Measurements from ENCODE around the gene NAE1. TPM values are rescaled to one million over a fixed set of nuclear protein-coding genes. Genes with fewer than 3 reads are reported as not detected.

Gene NAE1
- total RNA-seq, 1 experiment from 2014 or later: 123 TPM

- ChIA-PET CTCF (interaction anchor here (0.6 to 3.7 kb wide), 2 partner anchors 12 to 21 kb away, joined by 5 to 29 read pairs; partner anchors contain the start of gene NAE1), POLR2A (no interaction called here), RAD21 (ENCODE audit: low non-redundant PET in 1 of 2, low total read pairs in 2 of 2, uncharacterized antibody in 2 of 2, unreplicated experiment in 2 of 2) (no interaction called here)
- Histone ChIP-seq H2AFZ (ENCODE audit: low read depth, low read length, poor library complexity, severe bottlenecking) (no peak overlapping the region), H3K36me3 (ENCODE audit: control insufficient read depth in 1 of 2, insufficient read depth in 2 of 2, low read length in 2 of 2) (no peaks in the 10 kb centered on the region), H3K9me2 (ENCODE audit: insufficient read depth) (no peaks in the 10 kb centered on the region), H3K79me2 (ENCODE audit: insufficient read depth, low read length) (no peaks in the 10 kb centered on the region), H3K4me2 (ENCODE audit: low read length) (peak overlapping the region; percentile 17; the same call in 1 of the 2 replicates), H3K4me3 (replicated peaks in 1 of 2; ENCODE audit: low read depth in 1 of 2, low read length in 2 of 2) (no peak overlapping the region), H3K27ac (ENCODE audit: low read depth, low read length) (no peak overlapping the region), H3K4me1 (ENCODE audit: control insufficient read depth in 1 of 2, insufficient read depth in 2 of 2, low read length in 2 of 2) (peaks cover 7 to 16% of the 10 kb centered on the region in 2 experiments; a peak in 3 of 4 replicates), H4K20me1 (ENCODE audit: insufficient read depth) (no peaks in the 10 kb centered on the region), H3K9me3 (ENCODE audit: control insufficient read depth in 1 of 2, insufficient read depth in 1 of 2, low read depth in 1 of 2, low read length in 2 of 2) (no peaks in the 10 kb centered on the region), H3K9ac (ENCODE audit: low read length) (no peak overlapping the region), H3K27me3 (ENCODE audit: insufficient read depth, low read length) (no peaks in the 10 kb centered on the region)
- intact Hi-C loops (cut with micrococcal nuclease): no loop called here
- ATAC-seq: no peak; the same call in none of the 2 replicates
- BruUV-seq (replicated peaks): no TSS peak
- no peak for DNase-seq (ENCODE audit: low read depth, low spot score)
- TF ChIP-seq EZH2 (IDR thresholded peaks at IDR 0.05) (no peak), MAX (IDR thresholded peaks at IDR 0.05) (peak; percentile 38; the same call in 1 of the 2 replicates)
Measured at GRCh38 chr16:66842765-66843164, 12.0 kb upstream of the NAE1 start.

DNA sequence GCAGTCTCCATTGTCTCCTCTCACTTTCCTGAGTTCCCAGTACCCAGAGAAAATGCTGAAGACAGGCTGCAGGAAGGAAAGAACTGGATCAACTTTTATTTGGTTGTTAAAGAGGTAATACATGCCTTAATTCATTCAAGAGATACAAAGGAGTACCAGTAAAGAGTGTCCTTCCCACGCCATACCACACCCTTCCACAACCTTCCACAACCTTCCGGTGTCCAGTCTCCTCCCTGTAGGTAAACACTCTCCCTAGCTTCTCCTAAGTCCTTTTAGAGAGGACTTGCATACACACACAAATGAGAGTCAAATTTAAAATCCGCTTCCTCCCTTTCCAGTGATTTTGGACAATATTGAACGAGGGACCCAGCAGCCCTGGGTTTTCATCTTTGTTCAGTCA is 10.6 kb upstream of the NAE1 start:
- CTCF ChIA-PET: interaction anchor here (3.7 kb wide), 1 partner anchor 11 kb away, joined by 29 read pairs; the partner anchor contains the start of gene NAE1
- no peak for DNase-seq (ENCODE audit: low read depth, low spot score)
- BruUV-seq (replicated peaks): no TSS peak

More for the DNA sequence above, 10.6 kb upstream of the NAE1 start:
- POLR2A ChIA-PET: no interaction called here
- H2AFZ ChIP-seq (ENCODE audit: low read depth, low read length, poor library complexity, severe bottlenecking): no peak overlapping the region
- no peaks in the 10 kb centered on the region for H4K20me1 ChIP-seq (ENCODE audit: insufficient read depth)
- H3K9ac ChIP-seq (ENCODE audit: low read length): no peak overlapping the region
- no peaks in the 10 kb centered on the region for H3K9me3 ChIP-seq (ENCODE audit: control insufficient read depth in 1 of 2, insufficient read depth in 1 of 2, low read depth in 1 of 2, low read length in 2 of 2)
- H3K79me2 ChIP-seq (ENCODE audit: insufficient read depth, low read length): no peaks in the 10 kb centered on the region
- TF ChIP-seq EGR1 (IDR thresholded peaks at IDR 0.05; ENCODE audit: low read depth) (no peak), YY1 (IDR thresholded peaks at IDR 0.05; ENCODE audit: extremely low read depth, insufficient replicate concordance, low read depth, low read length) (no peak), CTCF (IDR thresholded peaks at IDR 0.05 in 2 of 3, conservative IDR thresholded peaks at IDR 0.05 in 1 of 3; ENCODE audit: borderline replicate concordance in 1 of 3, insufficient read depth in 1 of 3, low read depth in 2 of 3, low read length in 2 of 3) (no peak), SP1 (IDR thresholded peaks at IDR 0.05; ENCODE audit: low read depth) (no peak), ATF3 (IDR thresholded peaks at IDR 0.05) (no peak), EZH2phosphoT487 (IDR thresholded peaks at IDR 0.05; ENCODE audit: borderline replicate concordance) (no peak), ZNF274 (IDR thresholded peaks at IDR 0.05; ENCODE audit: low read depth, low read length) (no peak), MAX (IDR thresholded peaks at IDR 0.05) (no peak), SRF (IDR thresholded peaks at IDR 0.05; ENCODE audit: low read depth) (no peak), CEBPB (IDR thresholded peaks at IDR 0.05; ENCODE audit: low read depth) (no peak), FOSL1 (IDR thresholded peaks at IDR 0.05; ENCODE audit: low read depth) (no peak), POLR2AphosphoS5 (IDR thresholded peaks at IDR 0.05; ENCODE audit: low read depth, low read length) (no peak), CBX3 (IDR thresholded peaks at IDR 0.05; ENCODE audit: low read depth) (no peak)
- TF ChIP-seq, protein P1, sequence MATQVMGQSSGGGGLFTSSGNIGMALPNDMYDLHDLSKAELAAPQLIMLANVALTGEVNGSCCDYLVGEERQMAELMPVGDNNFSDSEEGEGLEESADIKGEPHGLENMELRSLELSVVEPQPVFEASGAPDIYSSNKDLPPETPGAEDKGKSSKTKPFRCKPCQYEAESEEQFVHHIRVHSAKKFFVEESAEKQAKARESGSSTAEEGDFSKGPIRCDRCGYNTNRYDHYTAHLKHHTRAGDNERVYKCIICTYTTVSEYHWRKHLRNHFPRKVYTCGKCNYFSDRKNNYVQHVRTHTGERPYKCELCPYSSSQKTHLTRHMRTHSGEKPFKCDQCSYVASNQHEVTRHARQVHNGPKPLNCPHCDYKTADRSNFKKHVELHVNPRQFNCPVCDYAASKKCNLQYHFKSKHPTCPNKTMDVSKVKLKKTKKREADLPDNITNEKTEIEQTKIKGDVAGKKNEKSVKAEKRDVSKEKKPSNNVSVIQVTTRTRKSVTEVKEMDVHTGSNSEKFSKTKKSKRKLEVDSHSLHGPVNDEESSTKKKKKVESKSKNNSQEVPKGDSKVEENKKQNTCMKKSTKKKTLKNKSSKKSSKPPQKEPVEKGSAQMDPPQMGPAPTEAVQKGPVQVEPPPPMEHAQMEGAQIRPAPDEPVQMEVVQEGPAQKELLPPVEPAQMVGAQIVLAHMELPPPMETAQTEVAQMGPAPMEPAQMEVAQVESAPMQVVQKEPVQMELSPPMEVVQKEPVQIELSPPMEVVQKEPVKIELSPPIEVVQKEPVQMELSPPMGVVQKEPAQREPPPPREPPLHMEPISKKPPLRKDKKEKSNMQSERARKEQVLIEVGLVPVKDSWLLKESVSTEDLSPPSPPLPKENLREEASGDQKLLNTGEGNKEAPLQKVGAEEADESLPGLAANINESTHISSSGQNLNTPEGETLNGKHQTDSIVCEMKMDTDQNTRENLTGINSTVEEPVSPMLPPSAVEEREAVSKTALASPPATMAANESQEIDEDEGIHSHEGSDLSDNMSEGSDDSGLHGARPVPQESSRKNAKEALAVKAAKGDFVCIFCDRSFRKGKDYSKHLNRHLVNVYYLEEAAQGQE (IDR thresholded peaks at IDR 0.05; ENCODE audit: low read depth): no peak
- no peaks in the 10 kb centered on the region for H3K27me3 ChIP-seq (ENCODE audit: insufficient read depth, low read length)
- no peak overlapping the region for H3K4me2 ChIP-seq (ENCODE audit: low read length)
- intact Hi-C loops (cut with micrococcal nuclease): no loop called here
- H3K4me1 ChIP-seq (ENCODE audit: control insufficient read depth in 1 of 2, insufficient read depth in 2 of 2, low read length in 2 of 2): peaks cover 7 to 16% of the 10 kb centered on the region in 2 experiments; a peak in 3 of 4 replicates
- RAD21 ChIA-PET (ENCODE audit: low non-redundant PET in 1 of 2, low total read pairs in 2 of 2, uncharacterized antibody in 2 of 2, unreplicated experiment in 2 of 2): no interaction called here
- H3K9me2 ChIP-seq (ENCODE audit: insufficient read depth): no peaks in the 10 kb centered on the region
- H3K36me3 ChIP-seq (ENCODE audit: control insufficient read depth in 1 of 2, insufficient read depth in 2 of 2, low read length in 2 of 2): no peaks in the 10 kb centered on the region
- H3K27ac ChIP-seq (ENCODE audit: low read depth, low read length): no peak overlapping the region
- H3K4me3 ChIP-seq (replicated peaks in 1 of 2; ENCODE audit: low read depth in 1 of 2, low read length in 2 of 2): no peak overlapping the region
- no peak for ATAC-seq
